OCI-LY7 (cell line): ENCODE results near the gene KIF6. TPM values are rescaled to one million over a fixed set of nuclear protein-coding genes. Genes with fewer than 3 reads are reported as not detected.

Source experiments
- small RNA-seq: library from RNA; depleted of rRNA; stranded (forward); fragments of <200 nt; gene quantifications from one replicate; pipeline ENCODE3, GENCODE V24; 2014
- total RNA-seq, 2 experiments: library from RNA; depleted of rRNA in 1 of 2; stranded (reverse); fragments of >200 nt in 1 of 2; shearing (Covaris generic) in 1 of 2; gene quantifications; 2 replicates each; pipeline ENCODE4 v1.2.3, GENCODE V29; 2014 to 2022

The KIF6 gene
- total RNA-seq, 2 experiments from 2014 or later: not detected

Small RNAs within 50 kb of the gene (small RNA-seq; reads per million reads assigned to genes)
- not detected for gene RNU1-54P

Other genes starting within 250 kb of the KIF6 start
- 0.09 TPM in 1 of 2 replicates, not detected in the other for gene DAAM2, start 67.0 kb upstream of the KIF6 start, total RNA-seq (2014; rRNA removed; shearing (Covaris generic))
- 0.41 and 1.1 TPM in 2 replicates for gene DAAM2, start 67.0 kb upstream of the KIF6 start, total RNA-seq (2022)
- gene MOCS1, start 209.1 kb upstream of the KIF6 start, total RNA-seq (2014; rRNA removed; shearing (Covaris generic)): not detected in 2 replicates
- not detected in 2 replicates for gene MOCS1, start 209.1 kb upstream of the KIF6 start, total RNA-seq (2022)